Endothelial cell (in vitro differentiated cells): ENCODE results near the gene RAB7B. TPM values are rescaled to one million over a fixed set of nuclear protein-coding genes. Genes with fewer than 3 reads are reported as not detected.
A peak's percentile ranks its signal among the peaks of the same experiment; 100 is the strongest.

ENCODE experiments used
- DNase-seq: peaks from one replicate; pipeline ENCODE4 v3.0.0; 2021; ENCODE audit warnings: low spot score
- H3K27ac Mint-ChIP-seq: one replicate; pipeline ENCODE4 v1.8.0; 2021; ENCODE audit warnings: mixed read lengths, inconsistent platforms; ENCODE audit not compliant: unreplicated experiment
- H3K27me3 Mint-ChIP-seq: one replicate; pipeline ENCODE4 v1.8.0; 2021; ENCODE audit warnings: mild to moderate bottlenecking, moderate library complexity, mixed read lengths, inconsistent platforms; ENCODE audit not compliant: unreplicated experiment
- H3K36me3 Mint-ChIP-seq: one replicate; pipeline ENCODE4 v1.8.0; 2021; ENCODE audit warnings: mild to moderate bottlenecking, low read depth, mixed read lengths, inconsistent platforms; ENCODE audit not compliant: unreplicated experiment
- H3K4me1 Mint-ChIP-seq: one replicate; pipeline ENCODE4 v1.8.0; 2021; ENCODE audit warnings: mild to moderate bottlenecking, mixed read lengths, inconsistent platforms; ENCODE audit not compliant: unreplicated experiment
- H3K4me3 Mint-ChIP-seq: one replicate; pipeline ENCODE4 v1.8.0; 2021; ENCODE audit warnings: mild to moderate bottlenecking, mixed read lengths, inconsistent platforms; ENCODE audit not compliant: unreplicated experiment
- H3K9me3 Mint-ChIP-seq: one replicate; pipeline ENCODE4 v1.8.0; 2021; ENCODE audit warnings: mixed read lengths, inconsistent platforms; ENCODE audit not compliant: unreplicated experiment
- CTCF ChIP-seq: fragments of 200-600 bp; sonication (generic); IDR thresholded peaks from one replicate; pipeline ENCODE4 v1.5.0; 2021; ENCODE audit warnings: antibody characterized with exemption; ENCODE audit not compliant: unreplicated experiment
- total RNA-seq: library from RNA; stranded (reverse); fragmentation: NEBNext Ultra II Directional; extraction: Animal tissue kit (Norgen Biotek cat#: 25700); gene quantifications from one replicate; pipeline ENCODE4 v1.2.1, GENCODE V29; 2021; ENCODE audit not compliant: unreplicated experiment

Gene RAB7B
- total RNA-seq, 1 donor from 2014 or later, result not detected

- Mint-ChIP-seq H3K27ac (peak overlapping the region; percentile 79), H3K4me3 (peak overlapping the region; percentile 61), H3K9me3 (no peaks in the 10 kb centered on the region), H3K4me1 (peaks cover 6% of the 10 kb centered on the region), H3K36me3 (peaks cover 21% of the 10 kb centered on the region), H3K27me3 (peaks cover 4% of the 10 kb centered on the region)
- no peak for DNase-seq
- no peak for TF ChIP-seq CTCF
Observed at GRCh38 chr1:205973377-205974232, 29.6 kb downstream of the RAB7B start.

GRCh38 chr1:205972491-205973168 lies 30.6 kb downstream of the RAB7B start:
- Mint-ChIP-seq H3K36me3 (peaks cover 21% of the 10 kb centered on the region), H3K27me3 (peaks cover 4% of the 10 kb centered on the region), H3K27ac (no peak overlapping the region), H3K4me3 (no peak overlapping the region), H3K9me3 (no peaks in the 10 kb centered on the region), H3K4me1 (peaks cover 6% of the 10 kb centered on the region)
- TF ChIP-seq CTCF, result no peak
- no peak for DNase-seq

GRCh38 chr1:205972081-205972480 lies 31.1 kb downstream of the RAB7B start:
- Mint-ChIP-seq H3K36me3 (peaks cover 21% of the 10 kb centered on the region), H3K4me3 (no peak overlapping the region), H3K9me3 (no peaks in the 10 kb centered on the region), H3K27ac (no peak overlapping the region), H3K4me1 (peaks cover 6% of the 10 kb centered on the region), H3K27me3 (peaks cover 4% of the 10 kb centered on the region)
- no peak for TF ChIP-seq CTCF
- no peak for DNase-seq

- Mint-ChIP-seq H3K36me3 (peaks cover 21% of the 10 kb centered on the region), H3K4me3 (no peak overlapping the region), H3K9me3 (no peaks in the 10 kb centered on the region), H3K27ac (no peak overlapping the region), H3K27me3 (peaks cover 4% of the 10 kb centered on the region), H3K4me1 (peaks cover 6% of the 10 kb centered on the region)
- no peak for TF ChIP-seq CTCF
- DNase-seq, result no peak
Observed at GRCh38 chr1:205971082-205971481, 32.1 kb downstream of the RAB7B start.

GRCh38 chr1:205970486-205970885 lies 32.7 kb downstream of the RAB7B start:
- no peak for DNase-seq
- peaks cover 4% of the 10 kb centered on the region for H3K27me3 Mint-ChIP-seq

More at GRCh38 chr1:205970486-205970885, 32.7 kb downstream of the RAB7B start:
- Mint-ChIP-seq H3K36me3 (peaks cover 21% of the 10 kb centered on the region), H3K9me3 (no peaks in the 10 kb centered on the region), H3K4me3 (no peak overlapping the region), H3K4me1 (peaks cover 6% of the 10 kb centered on the region), H3K27ac (no peak overlapping the region)
- no peak for TF ChIP-seq CTCF
